PC-9 (cell line): ENCODE data around the gene PTGES.

ENCODE experiments used
- CTCF ChIP-seq: fragments of 200-600 bp; sonication (generic); conservative IDR thresholded peaks from 2 replicates; pipeline ENCODE4 v1.6.1; 2017; ENCODE audit warnings: mixed run types, antibody characterized with exemption, mild to moderate bottlenecking, moderate library complexity
- EZH2 ChIP-seq: fragments of 200-600 bp; sonication (generic); IDR thresholded peaks from 2 replicates; pipeline ENCODE4 v1.8.0; 2017; ENCODE audit warnings: antibody characterized with exemption, low read depth

GRCh38 chr9:129704807-129705206 is 48.0 kb downstream of the PTGES start:
- TF ChIP-seq CTCF (no peak), EZH2 (no peak)
